Astrocyte of the cerebellum (primary cell): ENCODE measurements around the gene BEAN1.

ENCODE experiments used
- DNase-seq: peaks from one replicate; pipeline ENCODE4 v3.0.0-alpha.2; 2011; ENCODE audit warnings: low read depth
- H3K4me3 ChIP-seq: 2 replicates; pipeline ENCODE4 v1.5.1; 2011; ENCODE audit warnings: mild to moderate bottlenecking, low read depth, low read length, moderate library complexity
- CTCF ChIP-seq: IDR thresholded peaks from 2 replicates; pipeline ENCODE4 v1.5.1; 2012; ENCODE audit warnings: low read length, low read depth, moderate library complexity, mild to moderate bottlenecking; ENCODE audit errors: missing control alignments
- in situ Hi-C: cut with HindIII; loops from 2 replicates; pipeline ENCODE4 v1.10.0; 2017; ENCODE audit warnings: low sequenced_read_pairs

BEAN1 gene

GRCh38 chr16:66419527-66419926 lies 7.6 kb upstream of the BEAN1 start:
- in situ Hi-C loops: loop anchor here (5.0 to 25.0 kb wide), 4 partner anchors 43 to 168 kb away; partner anchors contain the start of gene CMTM2
- TF ChIP-seq CTCF: peak; percentile 19
- H3K4me3 ChIP-seq: no peak overlapping the region
- no peak for DNase-seq

- in situ Hi-C loops: loop anchor here (25.0 kb wide), 1 partner anchor 167 kb away; the partner anchor contains the start of gene CMTM2
- TF ChIP-seq CTCF: no peak
Observed at GRCh38 chr16:66420396-66420795, 6.7 kb upstream of the BEAN1 start.

GRCh38 chr16:66421891-66422290 lies 5.2 kb upstream of the BEAN1 start:
- in situ Hi-C loops: loop anchor here (25.0 kb wide), 1 partner anchor 165 kb away; the partner anchor contains the start of gene CMTM2
- no peak for TF ChIP-seq CTCF
- DNase-seq: no peak
- H3K4me3 ChIP-seq: no peak overlapping the region

More at GRCh38 chr16:66420396-66420795, 6.7 kb upstream of the BEAN1 start:
- DNase-seq: no peak
- H3K4me3 ChIP-seq: no peak overlapping the region

- TF ChIP-seq CTCF: no peak
- no peak for DNase-seq
- in situ Hi-C loops: loop anchor here (25.0 kb wide), 1 partner anchor 165 kb away; the partner anchor contains the start of gene CMTM2
- no peak overlapping the region for H3K4me3 ChIP-seq
Observed at GRCh38 chr16:66422366-66422765, 4.7 kb upstream of the BEAN1 start.

- in situ Hi-C loops: loop anchor here (25.0 kb wide), 1 partner anchor 164 kb away; the partner anchor contains the start of gene CMTM2
Observed at GRCh38 chr16:66423177-66423576, 3.9 kb upstream of the BEAN1 start.

GRCh38 chr16:66425651-66426050 lies 1.4 kb upstream of the BEAN1 start:
- DNase-seq: no peak
- no peak for TF ChIP-seq CTCF
- in situ Hi-C loops: no loop called here
- no peak overlapping the region for H3K4me3 ChIP-seq

More at GRCh38 chr16:66423177-66423576, 3.9 kb upstream of the BEAN1 start:
- H3K4me3 ChIP-seq: no peak overlapping the region
- no peak for TF ChIP-seq CTCF
- DNase-seq: no peak
